GM19397 (cell line): ENCODE measurements around the gene POC5.
A peak's percentile ranks its signal among the peaks of the same experiment; 100 is the strongest.
"Not testable (repeated sequence)": the region's sequence is repeated elsewhere in the genome, so short reads cannot be mapped to it uniquely, and the experiment has no call there.

ENCODE experiments used
- ATAC-seq: cut with Tn5 transposase; IDR thresholded peaks from one replicate; pipeline ENCODE4 v1.9.1; 2021; ENCODE audit warnings: mild to moderate bottlenecking, moderate library complexity; ENCODE audit not compliant: unreplicated experiment

POC5 gene

DNA sequence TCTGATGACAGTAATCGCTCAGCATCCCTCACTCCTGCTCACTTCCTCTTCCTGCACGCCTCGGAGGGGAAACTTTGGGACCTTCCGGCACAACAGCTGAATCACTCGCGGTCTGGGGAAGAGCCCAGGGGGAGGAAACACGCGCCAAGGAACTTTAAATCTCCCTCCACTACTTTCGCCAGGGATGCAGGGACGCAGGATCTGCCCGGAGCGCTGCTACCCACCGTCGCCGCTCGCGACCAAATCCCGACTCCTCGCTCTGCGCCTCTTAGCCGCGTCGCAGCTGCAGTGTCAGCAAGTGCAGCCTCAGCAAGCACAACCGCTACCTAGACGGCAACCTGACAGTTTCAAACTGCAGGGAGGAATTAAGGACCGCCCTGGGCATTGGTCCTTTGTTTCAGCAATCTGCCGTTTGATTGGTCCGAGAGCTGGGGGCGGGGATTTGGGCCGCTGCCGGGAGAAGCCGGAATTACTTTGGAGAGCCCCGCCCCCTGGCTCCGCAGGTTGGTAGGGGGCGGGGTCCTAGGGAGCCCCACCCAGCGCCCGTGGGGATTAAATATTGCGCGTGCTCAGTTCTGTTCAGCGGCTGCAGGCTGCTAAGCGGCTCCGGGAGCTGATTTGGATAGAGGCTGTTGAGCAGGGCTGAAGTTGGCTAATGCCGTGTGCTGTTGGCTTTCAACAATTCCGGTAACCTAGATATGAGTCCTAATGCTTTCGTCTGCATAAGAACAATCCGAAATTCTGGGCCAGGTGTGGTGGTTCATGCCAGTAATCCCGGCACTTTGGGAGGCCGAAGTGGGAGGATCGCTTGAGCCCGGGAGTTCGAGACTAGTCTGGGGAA lies at the start of gene POC5:
Gene POC5, minus strand, starts transcription at position 356 of the 841 bp plus-strand sequence. CDS start 4,500 bp downstream, outside the sequence.
- peak; percentile 95 for ATAC-seq

- ATAC-seq: no peak
These were observed 40.9 kb upstream of the POC5 start for GRCh38 chr5:75758116-75758515.

DNA sequence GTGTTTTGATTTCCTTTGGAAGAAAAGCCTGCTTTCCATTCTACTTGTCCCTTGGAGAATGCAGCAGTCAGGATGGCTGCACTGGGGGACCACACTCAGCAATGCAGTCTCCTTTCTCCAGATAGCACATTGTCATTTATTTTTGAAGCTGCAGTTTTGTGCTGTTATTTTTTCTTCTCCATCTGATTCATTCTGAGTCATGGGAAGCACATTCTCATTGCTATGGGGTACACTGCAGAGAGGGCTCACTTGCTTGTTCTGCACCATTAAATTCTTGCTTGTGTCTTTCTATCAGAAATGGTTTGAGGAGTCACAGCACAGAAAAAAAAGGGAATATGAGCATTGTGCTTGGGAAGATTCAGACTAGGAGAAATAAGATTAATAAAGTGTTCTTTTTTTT lies 39.7 kb upstream of the POC5 start:
- ATAC-seq: no peak

DNA sequence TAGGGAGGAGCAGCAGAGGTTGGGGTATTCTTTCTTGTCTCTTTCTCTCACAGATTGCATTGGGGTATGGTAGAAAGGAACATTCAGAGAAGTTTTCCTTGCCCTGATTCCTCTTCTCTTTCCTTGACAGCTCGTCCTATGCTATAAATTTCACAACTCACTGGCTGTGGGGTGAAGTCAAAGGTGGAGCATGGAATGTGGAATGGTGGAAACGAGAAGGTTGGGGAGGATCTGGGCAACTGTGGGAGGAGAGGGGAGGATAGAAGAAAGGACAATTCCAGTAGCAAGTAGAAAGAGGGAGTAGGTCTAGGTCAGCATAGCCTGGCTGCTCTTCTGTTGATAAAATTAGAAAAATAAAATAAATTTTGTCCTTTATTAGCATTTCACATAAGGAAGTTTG lies 39.0 kb upstream of the POC5 start:
- no peak for ATAC-seq

DNA sequence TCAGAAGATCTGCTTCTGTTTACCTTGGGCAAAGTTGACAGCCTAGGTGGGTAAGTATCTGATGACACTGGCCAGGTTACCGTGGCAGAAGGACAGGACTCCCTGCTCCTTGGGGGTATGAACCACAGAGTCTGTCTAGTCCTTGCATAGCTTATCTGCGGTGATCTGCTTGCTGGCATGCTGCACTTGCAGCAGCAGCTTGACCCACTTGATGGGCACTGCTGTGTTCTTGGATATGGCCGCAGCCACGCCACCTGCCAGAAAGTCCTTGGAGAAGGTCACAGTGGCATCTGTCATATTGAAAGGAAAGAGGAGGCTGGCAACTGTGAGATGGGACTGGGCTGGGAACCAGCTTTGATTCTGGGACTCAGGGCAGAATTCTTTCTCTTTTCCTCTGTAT lies 35.9 kb upstream of the POC5 start:
- ATAC-seq: no peak

GRCh38 chr5:75744355-75744754 lies 27.1 kb upstream of the POC5 start:
- no peak for ATAC-seq

DNA sequence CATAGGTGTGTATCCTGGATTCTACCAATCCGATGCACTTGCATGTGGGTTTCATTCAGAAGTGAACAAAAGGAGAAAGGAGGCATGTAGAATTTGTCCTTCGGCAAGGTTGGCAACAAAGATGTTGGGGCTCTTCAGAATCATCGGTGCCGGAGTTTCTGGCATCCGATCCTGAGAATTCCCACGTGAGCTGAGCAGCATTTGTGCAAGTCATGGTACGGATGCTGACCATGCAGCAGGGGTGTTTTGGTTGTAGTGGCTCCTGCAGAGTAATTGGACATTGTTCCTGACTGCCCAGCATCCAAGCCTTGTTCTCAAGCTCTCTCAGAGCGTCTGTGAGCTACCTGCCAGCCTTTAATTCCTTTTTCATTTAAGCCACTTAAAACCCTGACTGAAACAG lies 19.0 kb upstream of the POC5 start:
- ATAC-seq: no peak

- no peak for ATAC-seq
These were observed 17.9 kb upstream of the POC5 start for GRCh38 chr5:75734913-75735789.

DNA sequence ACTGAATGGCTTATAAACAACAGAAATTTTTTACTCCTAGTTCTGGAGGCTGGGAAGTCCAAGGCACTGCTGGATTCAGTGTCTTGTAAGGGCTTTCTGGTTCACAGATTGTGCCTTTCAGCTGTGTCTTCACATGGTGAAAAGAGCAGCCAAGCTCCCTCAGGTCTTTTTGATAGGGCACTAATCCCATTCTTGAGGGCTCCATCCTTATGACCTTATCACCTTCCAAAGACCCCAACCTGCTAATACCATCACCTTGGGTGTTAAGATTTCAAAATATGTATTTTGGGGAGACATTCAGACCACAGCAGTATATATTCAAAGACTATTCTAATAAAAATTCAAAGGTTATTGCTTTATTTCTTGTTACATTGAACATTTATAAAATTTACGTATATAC lies 16.5 kb upstream of the POC5 start:
- ATAC-seq: no peak

GRCh38 chr5:75731515-75731914 lies 14.3 kb upstream of the POC5 start:
- not testable (repeated sequence) for ATAC-seq

- ATAC-seq: no peak
These were observed 12.1 kb upstream of the POC5 start for GRCh38 chr5:75729321-75729720.

DNA sequence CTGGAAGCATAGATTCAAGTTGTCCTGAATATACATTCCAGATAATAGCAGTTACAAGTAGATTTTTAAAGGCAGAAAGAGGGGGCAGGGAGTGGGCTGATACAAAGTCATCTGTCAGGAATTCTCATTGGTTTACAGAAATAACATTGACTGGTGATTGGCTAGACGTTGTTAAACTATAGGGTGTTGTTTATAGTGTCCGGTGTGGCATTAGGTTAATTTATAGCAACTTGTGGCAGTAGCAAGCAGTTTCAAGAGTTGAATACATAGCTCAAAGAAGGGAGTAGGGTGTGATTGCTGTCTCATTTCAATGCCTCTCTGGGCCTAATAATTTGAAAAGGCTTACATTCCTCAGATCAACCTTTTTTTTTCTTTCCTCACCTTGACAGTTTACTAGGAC lies 10.7 kb upstream of the POC5 start:
- no peak for ATAC-seq

DNA sequence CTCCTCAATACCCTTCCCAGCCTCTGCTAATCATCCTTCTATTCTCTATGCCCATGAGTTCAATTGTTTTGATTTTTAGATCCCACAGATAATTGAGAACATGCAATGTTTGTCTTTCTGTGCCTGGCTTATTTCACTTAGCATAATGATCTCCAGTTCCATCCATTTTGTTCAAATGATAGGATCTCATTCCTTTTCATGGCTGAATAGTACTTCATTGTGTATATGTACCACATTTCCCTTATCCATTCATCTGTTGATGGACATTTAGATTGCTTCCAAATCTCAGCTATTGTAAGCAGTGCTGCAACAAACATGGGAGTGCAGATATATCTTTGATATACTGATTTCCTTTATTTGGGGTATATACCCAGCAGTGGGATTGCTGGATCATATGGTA lies 9.0 kb upstream of the POC5 start:
- ATAC-seq: not testable (repeated sequence)

GRCh38 chr5:75723378-75723777 lies 6.1 kb upstream of the POC5 start:
- no peak for ATAC-seq

GRCh38 chr5:75721573-75721972 lies 4.3 kb upstream of the POC5 start:
- ATAC-seq: no peak

DNA sequence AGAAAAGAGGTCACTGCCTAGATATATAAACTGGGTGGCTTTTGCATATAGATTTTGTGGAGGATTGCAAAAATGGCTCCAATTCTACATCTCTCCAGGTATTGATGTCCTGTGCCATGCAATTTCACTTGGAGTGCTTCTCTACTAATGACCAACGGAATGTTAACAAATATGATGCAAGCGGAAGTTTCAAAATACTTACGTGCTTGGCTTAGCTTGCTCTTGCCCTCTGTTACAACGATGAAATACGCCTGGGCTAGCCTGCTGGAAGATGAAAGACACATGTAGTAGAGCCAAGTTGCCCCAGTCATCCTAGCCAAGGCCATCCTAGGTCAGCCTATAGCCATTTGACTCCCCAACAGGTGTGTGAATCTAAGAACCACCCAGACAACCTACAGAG lies 3.6 kb upstream of the POC5 start:
- ATAC-seq: no peak

DNA sequence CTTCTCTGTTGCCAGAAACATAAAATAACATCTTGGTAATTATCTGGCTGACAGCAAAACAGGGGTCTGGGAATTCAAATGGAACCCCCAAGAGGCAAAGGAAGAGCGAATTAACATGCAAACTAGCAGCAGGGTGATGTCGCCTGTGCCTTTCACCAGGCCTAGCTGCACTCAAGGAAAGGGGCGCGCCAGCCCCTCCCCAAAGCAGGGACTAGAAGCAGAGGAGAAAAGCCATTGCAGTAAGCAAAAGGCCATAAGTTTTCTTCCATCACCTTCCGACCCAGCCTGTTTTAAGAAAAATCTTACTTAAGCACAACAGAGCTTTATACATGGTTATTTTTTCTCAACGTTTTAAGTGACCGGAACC lies 539 bp downstream of the POC5 start:
- ATAC-seq: peak; percentile 16

DNA sequence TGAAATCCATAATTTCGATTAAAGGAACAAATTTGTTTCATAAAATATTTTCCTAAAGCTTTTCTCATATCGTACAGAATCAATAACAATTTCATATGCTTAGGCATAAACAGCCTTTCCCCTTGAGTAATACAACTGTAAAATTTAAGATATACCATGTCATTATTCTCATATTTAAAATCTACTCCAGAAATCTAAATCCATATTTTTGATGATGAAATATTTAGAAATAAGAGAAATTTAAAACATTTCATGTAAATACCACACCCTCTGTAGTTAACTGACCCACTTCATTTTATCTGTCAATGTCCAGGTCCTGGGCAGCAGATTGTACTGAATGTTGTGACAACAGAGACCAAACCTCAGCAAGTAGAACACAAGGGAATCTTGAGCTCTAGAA lies 5.1 kb downstream of the POC5 start:
- no peak for ATAC-seq

- no peak for ATAC-seq
These were observed 6.1 kb downstream of the POC5 start for GRCh38 chr5:75711151-75711550.

- ATAC-seq: no peak
These were observed 6.6 kb downstream of the POC5 start for GRCh38 chr5:75710637-75711036.

DNA sequence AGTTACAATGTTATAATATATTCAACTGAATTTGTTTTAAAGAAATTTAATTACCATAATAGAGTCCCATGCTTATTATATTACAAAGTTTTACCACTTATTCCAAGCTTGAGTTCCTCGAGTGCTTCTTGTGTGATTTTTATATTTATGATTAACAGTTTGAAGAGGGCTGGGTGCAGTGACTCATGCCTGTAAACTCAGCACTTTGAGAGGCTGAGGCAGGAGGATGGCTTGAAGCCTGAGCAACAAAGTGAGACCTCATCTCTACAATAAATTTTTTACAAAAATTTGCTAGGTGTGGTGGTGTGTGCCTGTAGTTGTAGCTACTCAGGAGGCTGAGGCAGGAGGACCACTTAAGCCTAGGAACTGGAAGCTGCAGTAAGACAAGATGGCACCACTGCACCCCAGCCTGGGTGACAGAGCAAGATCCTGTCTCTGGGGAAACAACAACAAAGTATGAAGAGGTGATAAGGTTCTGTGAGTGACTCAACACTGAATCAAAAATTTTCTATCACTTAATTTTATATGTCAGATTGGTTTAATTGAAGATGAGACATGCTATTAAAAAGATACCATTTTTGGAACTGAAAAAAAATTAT lies 9.2 kb downstream of the POC5 start:
- no peak for ATAC-seq

DNA sequence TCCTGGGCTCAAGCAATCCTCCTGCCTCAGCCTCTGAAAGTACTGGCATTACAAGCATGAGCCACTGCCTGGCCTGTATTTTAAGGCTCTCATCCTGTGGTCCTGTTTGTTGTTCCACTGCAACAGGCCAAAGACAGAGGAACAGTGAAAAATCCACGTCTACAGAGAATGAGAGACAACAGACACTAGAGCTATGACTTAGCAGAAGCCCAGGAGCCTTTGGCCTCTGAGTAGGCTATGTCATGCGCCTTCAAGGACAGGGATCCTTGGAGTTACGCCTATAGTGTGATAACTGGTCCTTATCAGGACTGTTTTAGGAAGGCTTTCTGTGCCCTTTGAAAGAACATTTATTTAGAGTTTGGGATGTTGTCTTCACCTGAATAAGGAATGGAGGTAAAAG lies 10.5 kb downstream of the POC5 start:
- ATAC-seq: no peak
